Uterus (tissue), 2 donors: Measurements from ENCODE around the gene SIMC1.

Source experiments
- CTCF ChIP-seq, 4 experiments: fragments of 200-600 bp in 2 of 4; fragments of 450-650 bp in 2 of 4; sonication (generic) in 2 of 4; IDR thresholded peaks; one replicate each; pipeline ENCODE4 v1.5.1; 2016 to 2019; ENCODE audit warnings: antibody characterized with exemption in 4 of 4, mild to moderate bottlenecking in 2 of 4, moderate library complexity in 1 of 4
- POLR2A ChIP-seq, 2 donors: fragments of 450-650 bp; IDR thresholded peaks; one replicate each; pipeline ENCODE4 v1.6.1; 2016; ENCODE audit warnings: antibody characterized with exemption in 2 of 2, mild to moderate bottlenecking in 1 of 2, moderate library complexity in 1 of 2

DNA sequence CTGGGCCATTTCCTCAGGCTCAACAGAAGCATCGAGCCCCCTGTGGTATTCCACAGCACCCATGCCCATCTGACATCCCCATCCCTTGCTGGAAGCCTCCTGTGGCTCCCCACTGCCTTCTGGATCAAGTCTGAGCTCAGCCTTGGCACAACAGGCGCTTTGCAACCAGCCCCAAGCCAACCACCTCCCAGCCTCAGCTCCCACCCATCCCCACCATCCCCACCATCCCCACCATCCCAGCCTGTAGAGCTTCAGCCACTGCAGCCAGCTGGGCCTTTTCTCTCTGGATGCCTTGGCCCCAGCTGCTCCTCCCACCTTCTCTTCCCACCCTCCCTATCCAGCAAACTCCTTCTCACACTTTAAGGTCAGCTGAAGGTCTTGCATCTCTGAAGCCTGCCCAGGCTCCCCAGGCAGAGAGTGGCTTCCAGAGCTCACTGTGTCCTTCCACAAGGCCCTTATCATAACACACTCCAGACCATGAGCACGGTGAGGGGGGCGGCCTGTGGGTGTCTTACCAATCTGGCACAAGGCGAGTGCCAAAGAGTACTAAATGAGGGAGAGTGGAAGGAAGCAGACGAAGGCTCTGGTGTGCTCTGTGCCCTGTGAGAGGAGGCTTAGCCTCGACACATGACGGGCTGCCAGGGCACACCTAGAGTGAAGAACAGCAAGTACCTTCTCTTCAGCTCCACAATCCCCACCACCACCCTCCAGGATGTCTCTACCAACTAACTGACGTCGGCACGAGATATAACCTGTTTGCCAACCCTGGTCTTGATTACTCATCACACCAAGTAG lies 156.9 kb downstream of the SIMC1 start:
- no peak for TF ChIP-seq CTCF (IDR thresholded peaks at IDR 0.05)
- TF ChIP-seq POLR2A (IDR thresholded peaks at IDR 0.05): no peak
